Inferior parietal cortex (tissue), 1 donor: ENCODE results near the gene ICOSLG.
"Not testable (repeated sequence)": the region's sequence is repeated elsewhere in the genome, so short reads cannot be mapped to it uniquely, and the experiment has no call there.

ENCODE experiments used
- DNase-seq: peaks from one replicate; pipeline ENCODE4 v3.0.0-alpha.2; 2016; ENCODE audit errors: extremely low spot score

ICOSLG gene

GRCh38 chr21:44265734-44266270 is 25.1 kb upstream of the ICOSLG start:
- DNase-seq: no peak

DNA sequence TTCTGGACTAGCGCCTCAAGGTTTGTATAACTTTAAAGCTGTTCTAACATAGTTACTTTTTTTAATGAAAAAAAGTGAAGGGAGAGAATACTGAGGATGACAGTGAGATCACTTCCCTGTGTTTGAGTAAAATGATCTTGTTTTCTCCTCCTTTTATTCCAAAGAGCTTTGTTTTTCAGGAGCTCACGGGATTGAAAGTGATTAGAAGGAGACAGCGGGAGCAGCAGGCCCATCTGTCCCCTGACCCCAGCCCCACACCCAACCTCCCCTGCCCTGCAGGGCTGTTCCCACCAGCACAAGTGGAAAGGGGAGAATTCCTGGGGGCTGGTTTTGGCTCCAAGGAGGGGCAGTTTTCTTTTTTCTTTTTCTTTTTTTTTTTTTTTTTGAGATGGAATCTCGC is 23.0 kb upstream of the ICOSLG start:
- DNase-seq: no peak

DNA sequence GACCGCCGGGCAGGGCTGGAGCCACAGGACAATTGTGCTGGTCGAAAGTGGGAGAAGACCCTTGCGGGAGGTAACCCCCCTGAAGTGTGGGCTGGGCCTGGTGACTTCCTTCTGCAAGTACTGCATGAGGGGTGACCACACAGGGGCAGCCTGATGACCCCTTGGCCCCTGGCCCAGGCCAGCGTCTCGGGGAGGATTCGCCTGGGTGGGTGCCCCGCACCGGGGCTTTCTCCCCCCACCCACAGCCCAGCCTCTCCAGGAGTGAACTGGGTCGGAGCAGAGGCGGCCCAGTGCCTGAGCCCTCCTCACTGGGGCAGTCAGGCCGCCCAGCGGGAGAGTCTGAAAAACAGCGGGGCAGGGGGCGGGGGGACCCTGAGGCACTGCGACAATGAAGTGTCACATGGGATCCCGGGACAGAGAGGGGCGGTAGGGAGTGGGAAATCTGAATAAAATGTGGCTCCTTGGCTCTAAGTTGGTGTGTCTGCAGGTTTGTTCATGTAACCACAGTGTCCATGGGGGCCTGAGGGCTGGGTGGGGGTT is 22.5 kb upstream of the ICOSLG start:
- no peak for DNase-seq

DNA sequence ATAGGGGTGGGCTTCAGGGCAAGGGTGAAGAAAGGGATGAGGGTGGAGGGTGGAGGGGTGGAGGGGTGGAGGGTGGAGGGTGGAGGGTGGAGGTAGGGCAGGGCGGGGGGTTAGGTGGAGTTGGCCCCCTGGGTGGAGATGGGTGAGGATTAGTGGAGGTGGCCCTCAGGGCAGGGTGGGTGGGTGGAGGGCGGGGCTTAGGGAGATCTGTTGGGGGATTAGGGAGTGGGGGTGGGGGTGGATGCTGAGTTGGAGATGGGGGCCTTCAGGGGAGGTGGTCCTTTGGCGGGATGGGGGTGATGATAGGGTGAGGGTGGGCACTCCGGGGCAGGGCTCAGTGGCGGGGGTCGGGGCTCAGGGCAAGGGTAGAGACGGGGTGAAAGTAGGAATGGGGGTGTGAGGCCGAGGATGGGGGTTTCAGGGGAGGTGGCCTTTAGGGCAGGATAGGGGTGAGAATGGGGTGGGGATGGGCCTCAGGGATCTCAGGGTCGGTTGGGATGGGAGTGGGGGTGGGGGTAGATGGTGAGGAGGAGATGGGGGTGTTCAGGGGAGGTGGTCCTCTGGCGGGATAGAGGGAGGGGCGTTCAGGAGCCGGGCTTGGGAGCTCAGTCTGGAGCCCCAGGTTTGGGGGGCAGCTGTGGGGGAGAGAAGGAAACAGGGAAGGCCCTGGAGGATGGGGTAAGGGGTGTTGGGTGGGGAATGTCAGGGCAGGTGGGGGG is 21.8 kb upstream of the ICOSLG start:
- DNase-seq: no peak

DNA sequence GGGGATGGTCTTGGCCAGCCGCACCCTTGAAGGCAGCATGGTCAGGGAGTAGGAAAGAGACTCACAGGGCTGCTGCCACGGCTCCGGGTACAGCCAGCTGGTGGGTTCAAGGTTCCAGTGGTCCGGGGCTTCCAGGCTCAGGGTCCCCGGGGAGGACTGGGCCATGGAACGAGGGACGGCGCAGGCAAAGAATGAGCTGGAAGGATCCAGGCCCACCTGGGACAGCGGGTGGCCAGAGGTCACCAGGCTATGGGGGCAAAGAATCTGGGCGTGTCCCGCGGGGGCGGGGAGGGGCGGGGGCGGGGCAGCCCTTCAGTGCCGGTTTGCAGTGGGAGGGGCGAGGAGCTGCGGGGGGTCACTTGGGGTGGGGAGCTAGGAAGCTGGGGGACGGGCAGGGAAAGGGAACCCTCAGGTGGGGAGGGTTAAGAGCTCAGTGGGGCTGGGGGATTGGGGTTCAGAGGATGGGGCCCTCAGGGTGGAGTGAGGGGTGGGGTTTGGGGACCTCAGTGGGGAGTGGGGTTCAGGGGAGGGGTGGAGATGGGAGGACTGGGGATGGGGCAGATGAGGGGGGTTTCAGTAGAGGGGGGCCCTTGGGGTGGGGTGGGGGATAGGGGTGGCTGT is 21.0 kb upstream of the ICOSLG start, which contains the start of gene DNMT3L:
DNMT3L (minus strand) TSS at position 223 of the 621 bp plus-strand sequence. CDS start 638 bp downstream, outside the sequence.
- no peak for DNase-seq

DNA sequence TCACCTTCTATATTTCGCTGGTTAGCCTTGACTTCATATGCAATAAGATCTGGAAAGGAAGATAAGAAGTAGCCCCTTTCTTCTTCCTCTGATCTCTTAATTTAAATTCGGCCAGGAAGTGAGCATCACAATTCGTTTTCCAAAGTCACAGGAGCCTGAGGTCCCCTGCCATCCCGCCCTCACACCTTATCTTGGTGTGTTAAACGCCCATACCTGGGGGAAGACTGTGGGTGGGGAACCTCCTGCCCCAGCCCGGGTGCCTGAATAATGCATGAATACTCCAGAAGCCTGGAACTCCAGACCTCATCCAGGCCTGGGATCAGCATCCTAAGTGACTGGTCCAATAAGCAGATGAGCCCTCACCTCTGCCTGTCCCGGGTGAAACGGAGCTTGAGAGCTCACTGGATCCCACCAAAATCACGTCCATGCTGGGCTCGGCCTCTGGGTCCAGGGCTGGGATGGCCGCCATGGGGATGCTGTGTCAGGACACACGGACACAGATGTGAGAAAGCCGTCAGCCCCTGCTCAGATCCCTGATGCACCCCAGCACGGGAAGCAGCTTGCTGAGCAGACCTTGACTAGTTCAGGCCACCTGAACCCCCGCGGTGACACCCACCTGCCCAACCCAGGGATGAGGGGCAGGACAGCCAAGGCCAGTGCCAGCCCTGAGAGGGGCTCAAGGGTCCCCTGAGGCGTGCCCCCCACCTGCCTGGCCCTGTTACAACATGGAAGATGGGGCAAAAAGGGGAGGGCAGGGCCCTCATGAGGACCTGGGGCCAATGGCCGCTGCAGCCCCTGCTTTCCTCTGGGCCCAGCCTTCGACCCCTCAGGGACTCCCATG is 20.3 kb upstream of the ICOSLG start:
- DNase-seq: no peak

DNA sequence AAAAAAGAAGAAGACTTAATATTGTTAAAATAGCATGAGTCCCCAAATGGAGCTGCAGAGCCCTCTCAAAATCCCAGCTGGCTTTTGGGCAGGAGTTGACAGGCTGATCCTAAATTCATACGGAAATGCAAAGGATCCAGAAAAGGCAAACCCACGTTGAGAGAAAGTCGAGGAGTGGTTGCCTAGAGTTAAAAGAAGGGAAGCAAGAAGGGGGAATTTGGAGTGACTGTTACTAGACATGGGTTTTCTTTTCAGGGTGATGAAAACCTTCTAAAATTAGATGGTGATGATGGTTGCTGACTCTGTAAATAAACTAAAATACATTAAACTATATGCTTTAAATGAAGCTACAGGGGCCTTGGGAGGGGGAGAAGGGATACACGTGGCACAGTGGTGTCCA is 19.3 kb upstream of the ICOSLG start:
- DNase-seq: no peak

- DNase-seq: no peak
Observed at GRCh38 chr21:44259082-44259705, 18.5 kb upstream of the ICOSLG start.

- no peak for DNase-seq
Observed at GRCh38 chr21:44258056-44258725, 17.4 kb upstream of the ICOSLG start.

GRCh38 chr21:44255511-44255981 is 14.8 kb upstream of the ICOSLG start:
- no peak for DNase-seq

DNA sequence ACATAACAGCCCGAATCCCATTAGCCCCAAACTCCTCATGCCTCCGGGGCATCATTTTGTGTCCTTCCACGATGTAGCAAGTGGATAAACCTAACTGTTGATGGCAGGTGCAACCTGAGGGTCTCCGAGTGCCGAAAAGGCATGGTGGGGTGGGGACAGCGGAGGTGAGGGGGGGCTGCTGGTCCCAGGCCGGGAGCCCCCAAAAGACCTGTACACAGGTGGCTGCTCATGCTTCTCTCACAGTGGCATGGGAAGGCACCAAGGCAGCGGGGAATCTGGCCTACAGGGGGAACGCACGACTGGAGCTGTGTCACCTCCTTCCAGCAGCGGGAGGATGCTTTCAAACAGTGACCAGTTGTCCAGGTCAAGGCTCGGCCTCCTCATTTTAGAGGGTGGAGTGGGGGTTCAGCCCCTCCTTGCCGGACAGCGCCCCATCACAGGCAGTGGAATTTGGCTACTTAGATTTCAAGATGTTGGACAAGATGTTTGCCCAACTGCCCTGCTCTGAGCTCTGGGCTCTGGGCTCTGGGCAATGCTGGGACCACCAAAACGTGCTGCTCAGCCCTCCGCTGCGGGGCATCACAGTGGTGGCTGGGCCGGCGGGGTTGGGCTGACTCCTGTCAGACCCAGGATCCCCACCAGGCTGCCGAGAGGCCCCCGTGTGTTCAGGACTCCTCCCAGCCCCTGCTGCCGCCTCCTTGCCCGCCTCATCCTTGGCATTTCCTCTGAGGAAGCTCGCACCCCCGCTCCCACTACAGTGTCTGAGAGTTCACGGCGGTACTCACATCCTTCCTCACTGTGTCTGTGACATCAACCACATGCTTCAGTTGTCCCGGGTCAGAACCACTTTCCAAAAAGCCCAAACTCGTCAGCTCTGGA is 13.3 kb upstream of the ICOSLG start:
- DNase-seq: no peak

DNA sequence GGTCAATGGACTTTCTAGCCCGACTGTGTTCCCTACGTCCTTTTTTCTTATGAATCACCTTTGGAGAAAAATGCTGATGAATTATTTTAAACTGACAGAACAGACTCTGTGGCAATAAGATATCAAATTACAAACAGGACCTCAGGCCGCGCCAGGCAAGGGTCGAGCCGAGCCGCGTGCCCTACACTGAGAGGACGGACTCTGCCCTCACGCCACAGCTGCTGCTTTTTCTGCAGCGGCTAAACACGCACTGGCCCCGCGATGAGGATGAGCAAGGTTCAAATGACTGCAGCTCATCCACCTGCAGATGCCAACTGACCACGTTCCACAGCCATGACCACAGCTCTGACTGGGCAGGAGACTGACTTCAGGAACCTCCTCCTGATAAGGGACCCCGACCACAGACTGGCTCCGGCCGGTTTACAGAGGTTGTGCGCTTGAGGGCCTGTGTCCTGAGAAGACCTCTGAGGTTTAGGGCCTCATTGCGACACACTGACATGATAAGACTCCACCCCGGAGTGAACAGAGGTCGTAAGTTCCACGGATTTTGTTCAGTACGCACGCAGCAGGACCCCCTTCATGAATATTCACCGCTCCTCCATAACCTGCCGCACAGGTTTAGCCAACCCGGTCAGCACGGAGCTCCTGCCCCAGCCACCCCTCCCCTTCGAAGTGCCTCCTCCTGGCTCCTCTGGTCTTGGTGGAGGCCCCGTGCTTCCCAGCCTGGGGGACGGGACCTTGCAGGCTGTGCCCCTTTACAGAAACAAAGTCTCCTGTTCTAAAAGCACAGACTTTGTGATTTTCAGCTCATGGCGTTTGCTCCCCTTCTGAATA is 8.7 kb upstream of the ICOSLG start:
- DNase-seq: not testable (repeated sequence)

DNA sequence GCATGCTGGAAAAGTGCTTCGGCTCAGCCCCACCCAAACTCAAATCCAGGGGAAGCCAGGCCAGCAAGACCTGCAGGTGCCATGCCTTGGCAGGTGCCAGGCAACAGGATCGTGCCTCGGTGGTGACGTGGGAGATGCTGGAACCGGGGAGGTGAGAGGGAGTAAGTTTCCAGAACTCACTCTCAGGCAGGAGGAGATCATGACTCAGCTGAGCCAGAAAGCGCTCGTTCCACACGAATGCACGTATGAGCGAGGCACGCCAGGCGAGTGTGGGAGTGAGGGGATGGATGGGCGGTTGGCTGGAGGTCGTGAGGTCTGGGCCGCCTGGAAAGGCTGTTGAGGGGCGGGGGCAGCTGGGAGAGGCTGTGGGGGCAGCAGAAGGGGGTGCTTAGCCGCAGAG is 7.2 kb upstream of the ICOSLG start:
- not testable (repeated sequence) for DNase-seq

- DNase-seq: not testable (repeated sequence)
Observed at GRCh38 chr21:44243980-44244379, 3.2 kb upstream of the ICOSLG start.

DNA sequence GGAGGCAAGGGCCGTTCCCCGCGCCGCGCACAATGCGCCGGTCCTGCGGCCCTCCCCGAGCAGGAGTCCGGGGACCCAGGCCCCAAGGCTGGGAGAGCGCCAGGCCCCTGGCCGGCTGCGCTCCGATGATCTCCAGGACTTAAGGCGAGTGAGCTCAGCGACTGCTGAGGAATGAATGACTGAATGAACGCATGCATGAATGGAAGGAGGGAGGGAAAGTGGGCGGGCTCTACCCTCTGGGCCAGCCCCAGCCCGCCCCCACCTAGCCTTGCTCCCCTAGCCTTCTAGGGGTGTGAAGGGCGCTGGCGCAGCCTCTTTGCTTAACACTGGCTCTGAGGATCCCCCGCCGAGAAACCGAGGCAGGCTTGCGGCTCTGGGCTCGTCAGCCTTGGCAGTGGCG is 538 bp upstream of the ICOSLG start:
- not testable (repeated sequence) for DNase-seq

DNA sequence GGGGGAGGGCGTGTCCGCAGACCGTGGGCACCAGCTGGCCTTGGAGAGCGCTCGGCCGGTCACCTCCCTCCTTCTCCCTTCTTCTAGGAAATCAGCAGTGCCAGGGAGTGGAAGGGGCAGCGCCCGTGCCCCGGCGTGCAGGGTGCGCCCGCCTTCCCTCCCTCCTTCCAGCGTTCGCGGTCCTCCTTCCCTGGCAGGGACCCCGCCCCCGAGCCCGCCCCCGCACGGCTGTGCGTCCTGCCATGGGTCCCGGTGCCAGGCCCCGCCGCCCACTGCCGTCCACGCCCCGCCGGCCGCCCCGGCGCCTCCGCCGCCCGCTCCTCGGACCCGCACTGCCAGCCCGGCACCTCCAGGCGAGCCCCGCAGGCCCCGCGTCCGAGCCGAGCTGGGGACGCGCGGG is 390 bp downstream of the ICOSLG start:
- not testable (repeated sequence) for DNase-seq

DNA sequence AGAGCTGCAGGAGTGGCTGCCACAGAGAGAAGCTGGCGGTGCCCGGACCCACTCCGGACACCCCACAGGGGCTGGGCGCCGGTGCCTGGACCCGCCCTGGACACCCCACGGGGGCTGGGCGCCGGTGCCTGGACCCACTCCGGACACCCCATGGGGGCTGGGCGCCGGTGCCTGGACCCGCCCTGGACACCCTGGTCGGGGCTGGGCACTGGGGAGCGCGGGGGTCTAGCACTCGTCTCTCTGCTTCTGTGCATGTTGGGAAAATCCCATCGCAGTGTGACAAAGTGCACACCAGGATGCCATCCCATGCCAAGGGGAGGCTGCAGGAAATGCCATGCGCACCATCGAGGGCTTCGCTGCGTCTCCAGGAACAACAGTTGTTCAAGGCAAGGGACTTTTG is 11.2 kb downstream of the ICOSLG start:
- DNase-seq: not testable (repeated sequence)

GRCh38 chr21:44228109-44228508 is 12.6 kb downstream of the ICOSLG start:
- DNase-seq: not testable (repeated sequence)

GRCh38 chr21:44227614-44228013 is 13.1 kb downstream of the ICOSLG start:
- DNase-seq: not testable (repeated sequence)
